Keratinocyte (primary cell): Measurements from ENCODE around the gene CRYM.

Experiments used
- EZH2 ChIP-seq: IDR thresholded peaks from one replicate; pipeline ENCODE4 v1.6.1; 2012; ENCODE audit warnings: inconsistent platforms, mild to moderate bottlenecking, low read length, moderate library complexity
- TF ChIP-seq, protein P1 (sequence below), 3 experiments: IDR thresholded peaks in 1 of 3; conservative IDR thresholded peaks in 1 of 3; optimal IDR thresholded peaks in 1 of 3; 2 replicates in 2 of 3; 3 replicates in 1 of 3; pipeline versions ENCODE3 to v1.5.1; 2011; ENCODE audit warnings: low read length in 3 of 3, mild to moderate bottlenecking in 3 of 3, moderate library complexity in 2 of 3, control low read depth in 1 of 3, inconsistent platforms in 1 of 3; ENCODE audit not compliant: insufficient read depth in 2 of 3; ENCODE audit errors: extremely low read depth in 1 of 3

DNA sequence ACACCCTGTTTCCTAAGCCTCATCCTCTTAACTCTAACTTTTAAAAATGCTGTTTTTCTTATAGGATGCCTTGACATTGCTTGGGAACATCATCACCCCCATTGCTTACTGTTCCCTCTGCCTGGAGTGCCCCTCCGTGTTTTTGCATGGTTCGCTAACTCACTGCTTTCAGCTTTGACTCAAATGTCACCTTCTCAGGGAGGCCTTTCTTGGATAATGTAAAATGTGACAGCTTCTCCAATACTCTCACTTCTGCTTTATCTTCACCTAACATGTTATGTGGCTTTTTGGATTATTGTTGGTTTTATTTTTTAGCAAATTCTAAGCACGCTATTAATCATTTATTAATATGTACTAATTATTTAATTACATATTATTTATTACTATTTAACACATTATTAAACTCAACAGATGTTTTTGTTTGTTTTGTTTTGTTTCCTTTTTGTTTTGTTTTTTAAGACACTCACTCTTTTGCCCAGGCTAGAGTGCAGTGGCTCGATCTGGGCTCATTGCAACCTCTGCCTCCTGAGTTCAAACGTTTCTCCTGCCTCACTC lies 3.8 kb downstream of the CRYM start:
- TF ChIP-seq, protein P1, sequence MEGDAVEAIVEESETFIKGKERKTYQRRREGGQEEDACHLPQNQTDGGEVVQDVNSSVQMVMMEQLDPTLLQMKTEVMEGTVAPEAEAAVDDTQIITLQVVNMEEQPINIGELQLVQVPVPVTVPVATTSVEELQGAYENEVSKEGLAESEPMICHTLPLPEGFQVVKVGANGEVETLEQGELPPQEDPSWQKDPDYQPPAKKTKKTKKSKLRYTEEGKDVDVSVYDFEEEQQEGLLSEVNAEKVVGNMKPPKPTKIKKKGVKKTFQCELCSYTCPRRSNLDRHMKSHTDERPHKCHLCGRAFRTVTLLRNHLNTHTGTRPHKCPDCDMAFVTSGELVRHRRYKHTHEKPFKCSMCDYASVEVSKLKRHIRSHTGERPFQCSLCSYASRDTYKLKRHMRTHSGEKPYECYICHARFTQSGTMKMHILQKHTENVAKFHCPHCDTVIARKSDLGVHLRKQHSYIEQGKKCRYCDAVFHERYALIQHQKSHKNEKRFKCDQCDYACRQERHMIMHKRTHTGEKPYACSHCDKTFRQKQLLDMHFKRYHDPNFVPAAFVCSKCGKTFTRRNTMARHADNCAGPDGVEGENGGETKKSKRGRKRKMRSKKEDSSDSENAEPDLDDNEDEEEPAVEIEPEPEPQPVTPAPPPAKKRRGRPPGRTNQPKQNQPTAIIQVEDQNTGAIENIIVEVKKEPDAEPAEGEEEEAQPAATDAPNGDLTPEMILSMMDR (optimal IDR thresholded peaks at IDR 0.05 in 1 of 3, IDR thresholded peaks at IDR 0.05 in 1 of 3, conservative IDR thresholded peaks at IDR 0.05 in 1 of 3; ENCODE audit: extremely low read depth in 1 of 3, insufficient read depth in 2 of 3, low read length in 3 of 3): no peak
- TF ChIP-seq EZH2: no peak
